Endometrial microvascular endothelial cells (primary cell): ENCODE data around the gene NAA38. TPM values are rescaled to one million over a fixed set of nuclear protein-coding genes. Genes with fewer than 3 reads are reported as not detected.

Source experiments
- in situ Hi-C: cut with HindIII; loops from 2 replicates; pipeline ENCODE4 v1.10.0; 2017; ENCODE audit warnings: low sequenced_read_pairs, low pct_unique_long_range_greater_than_20kb; ENCODE audit errors: inconsistent ontology term
- total RNA-seq: library from RNA; depleted of rRNA; stranded (reverse); fragments of >200 nt; gene quantifications from one replicate; pipeline ENCODE4 v1.2.3, GENCODE V29; 2015; ENCODE audit errors: inconsistent ontology term

Gene NAA38
- total RNA-seq, 1 donor from 2014 or later: 52.5 TPM

- in situ Hi-C loops: no loop called here
Observed at GRCh38 chr17:7844292-7845154, 12.8 kb downstream of the NAA38 start.

- in situ Hi-C loops: no loop called here
Observed at GRCh38 chr17:7843536-7844291, 13.6 kb downstream of the NAA38 start.

GRCh38 chr17:7843257-7843535 lies 14.2 kb downstream of the NAA38 start:
- in situ Hi-C loops: no loop called here

GRCh38 chr17:7842380-7843256 lies 14.7 kb downstream of the NAA38 start:
- in situ Hi-C loops: no loop called here

GRCh38 chr17:7841915-7842379 lies 15.4 kb downstream of the NAA38 start:
- in situ Hi-C loops: no loop called here

- in situ Hi-C loops: no loop called here
Observed at GRCh38 chr17:7841396-7841914, 15.9 kb downstream of the NAA38 start.

- in situ Hi-C loops: no loop called here
Observed at GRCh38 chr17:7840875-7841274, 16.5 kb downstream of the NAA38 start.

GRCh38 chr17:7840441-7840840 lies 16.9 kb downstream of the NAA38 start:
- in situ Hi-C loops: no loop called here

GRCh38 chr17:7839876-7840261 lies 17.5 kb downstream of the NAA38 start:
- in situ Hi-C loops: no loop called here

- in situ Hi-C loops: no loop called here
Observed at GRCh38 chr17:7839190-7839875, 18.0 kb downstream of the NAA38 start.

- in situ Hi-C loops: no loop called here
Observed at GRCh38 chr17:7838090-7839075, 19.0 kb downstream of the NAA38 start.

GRCh38 chr17:7837408-7838088 lies 19.8 kb downstream of the NAA38 start:
- in situ Hi-C loops: no loop called here

- in situ Hi-C loops: no loop called here
Observed at GRCh38 chr17:7836596-7837407, 20.6 kb downstream of the NAA38 start.

GRCh38 chr17:7835814-7836595 lies 21.4 kb downstream of the NAA38 start:
- in situ Hi-C loops: no loop called here

- in situ Hi-C loops: no loop called here
Observed at GRCh38 chr17:7834957-7835813, 22.2 kb downstream of the NAA38 start.
